CD4-positive, alpha-beta T cell (primary cell): ENCODE results near the gene ADCYAP1R1. TPM values are rescaled to one million over a fixed set of nuclear protein-coding genes. Genes with fewer than 3 reads are reported as not detected.
A peak's percentile ranks its signal among the peaks of the same experiment; 100 is the strongest.

Experiments
- ATAC-seq: fragments of 200-7000 bp; cut with Tn5 transposase; one replicate; pipeline ENCODE4 v1.10.0; 2022; ENCODE audit warnings: mild to moderate bottlenecking; ENCODE audit not compliant: poor library complexity
- CTCF ChIA-PET: fragments of 350-600 bp; sonication (Branson Sonifier 250); formaldehyde crosslinking; loops from one replicate; lab custom pipeline; 2021; ENCODE audit warnings: antibody characterized with exemption, inconsistent platforms; lab: Charles Lee
- POLR2A ChIA-PET: fragments of 350-600 bp; sonication (Branson Sonifier 250); formaldehyde crosslinking; loops from one replicate; lab custom pipeline; 2021; ENCODE audit warnings: antibody characterized with exemption, inconsistent platforms; lab: Charles Lee
- DNase-seq, 14 experiments: peaks; one replicate each; pipeline ENCODE4 v3.0.0-alpha.2; 2013 to 2020; ENCODE audit warnings: mixed read lengths in 2 of 14
- H3K27ac ChIP-seq, 2 donors: one replicate each; pipeline versions ENCODE4 v1.5.1 to v1.7.0; 2013; ENCODE audit warnings: low read length in 2 of 2, low read depth in 1 of 2, mild to moderate bottlenecking in 1 of 2
- H3K27me3 ChIP-seq, 2 experiments: 1 replicate in 1 of 2; 2 replicates in 1 of 2; pipeline versions ENCODE4 v1.6.1 to v1.7.0; 2013; ENCODE audit warnings: low read length in 2 of 2, control low read depth in 1 of 2, mild to moderate bottlenecking in 1 of 2, moderate library complexity in 1 of 2; ENCODE audit not compliant: insufficient read depth in 2 of 2, control insufficient read depth in 1 of 2
- H3K36me3 ChIP-seq: one replicate; pipeline ENCODE4 v1.6.1; 2013; ENCODE audit warnings: low read length, control low read depth; ENCODE audit not compliant: insufficient read depth
- H3K4me1 ChIP-seq: one replicate; pipeline ENCODE4 v1.6.1; 2013; ENCODE audit warnings: low read length, control low read depth; ENCODE audit not compliant: insufficient read depth
- H3K4me3 ChIP-seq: one replicate; pipeline ENCODE4 v1.5.1; 2013; ENCODE audit warnings: mild to moderate bottlenecking, low read length, moderate library complexity
- H3K9me3 ChIP-seq, 2 experiments: 1 replicate in 1 of 2; 2 replicates in 1 of 2; pipeline versions ENCODE4 v1.6.1 to v1.7.0; 2013; ENCODE audit warnings: low read length in 2 of 2, mild to moderate bottlenecking in 2 of 2, control low read depth in 1 of 2, moderate library complexity in 1 of 2; ENCODE audit not compliant: control insufficient read depth in 1 of 2, insufficient read depth in 1 of 2
- H3K27ac Mint-ChIP-seq: one replicate; pipeline ENCODE4 v1.8.0; 2020; ENCODE audit warnings: mixed read lengths
- H3K27me3 Mint-ChIP-seq: one replicate; pipeline ENCODE4 v1.8.0; 2021; ENCODE audit warnings: mixed read lengths
- H3K36me3 Mint-ChIP-seq: one replicate; pipeline ENCODE4 v1.8.0; 2021; ENCODE audit warnings: low read depth, mixed read lengths
- H3K4me1 Mint-ChIP-seq: one replicate; pipeline ENCODE4 v1.8.0; 2021; ENCODE audit warnings: low read depth, mixed read lengths
- H3K4me3 Mint-ChIP-seq: one replicate; pipeline ENCODE4 v1.8.0; 2020; ENCODE audit warnings: mild to moderate bottlenecking, mixed read lengths
- H3K9me3 Mint-ChIP-seq: one replicate; pipeline ENCODE4 v1.8.0; 2020; ENCODE audit warnings: mixed read lengths
- intact Hi-C, 2 experiments: fragments of 100-400 bp; cut with DNase I in 1 of 2; cut with micrococcal nuclease in 1 of 2; formaldehyde crosslinking; loops; one replicate each; pipeline versions ENCODE4 v1.15.1 to v1.9.0; 2023 to 2025; cut with DNase I, micrococcal nuclease
- total RNA-seq, 174 experiments: library from RNA in 2 of 174; stranded (reverse) in 2 of 174; gene quantifications; one replicate each; pipeline ENCODE4 v1.2.3 and lab custom pipeline; 2021 to 2026
- TF ChIP-seq, protein P1 (sequence below): fragments of 200-600 bp; IDR thresholded peaks from one replicate; pipeline ENCODE4 v1.8.0; 2022; ENCODE audit warnings: antibody characterized with exemption, mild to moderate bottlenecking

ADCYAP1R1 gene
- total RNA-seq, 2 experiments from 2014 or later, result not detected

DNA sequence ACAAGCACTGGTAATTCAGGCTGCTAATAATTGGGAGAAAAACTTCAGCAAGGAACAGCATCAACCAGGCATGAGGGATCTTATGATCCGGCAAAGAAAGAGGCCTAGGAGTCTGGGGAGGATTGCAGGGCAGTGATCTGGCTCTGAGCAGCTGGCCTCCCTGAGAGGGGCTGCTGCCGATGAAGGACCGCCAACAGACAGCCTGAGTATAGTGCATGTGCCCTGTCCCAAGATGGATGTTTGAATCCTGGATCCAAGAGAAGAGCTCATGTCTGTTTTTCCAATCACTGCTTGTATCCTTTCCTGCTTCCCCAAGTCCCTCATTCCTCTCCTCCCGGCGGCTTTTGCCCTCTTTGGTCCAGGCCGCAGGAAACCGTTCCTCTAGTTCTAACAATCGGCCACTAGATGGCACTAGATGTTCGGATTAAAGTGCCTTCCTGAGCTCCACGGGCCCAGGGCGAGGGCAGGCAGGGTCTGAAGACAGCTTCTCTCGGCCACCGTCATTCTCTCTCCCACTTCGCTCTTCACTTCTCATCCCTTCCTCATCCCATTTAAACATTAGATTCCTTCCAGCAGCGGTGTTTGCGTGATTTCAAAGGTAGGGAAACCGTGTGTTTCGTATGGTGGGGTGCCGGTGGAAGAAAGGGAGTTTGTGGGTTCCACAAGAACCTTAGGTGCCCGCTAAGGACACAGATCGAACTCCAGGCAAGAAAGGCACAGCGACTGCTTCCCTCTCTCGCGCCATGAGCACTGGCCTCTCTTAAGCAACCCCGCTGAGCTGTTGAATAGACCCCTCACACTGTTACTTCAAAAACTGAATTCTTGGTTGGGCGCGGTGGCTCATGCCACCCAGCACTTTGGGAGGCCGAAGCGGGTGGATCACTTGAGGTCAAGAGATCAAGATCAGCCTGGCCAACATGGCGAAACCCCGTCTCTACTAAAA lies 82.4 kb downstream of the ADCYAP1R1 start:
- no peaks in the 10 kb centered on the region for H3K9me3 Mint-ChIP-seq
- ChIA-PET CTCF (interaction anchor here (1.0 to 2.1 kb wide), 2 partner anchors 12 to 14 kb away, joined by 4 to 12 read pairs; no protein-coding TSS in a partner anchor), POLR2A (interaction anchor here (1.0 kb wide), 1 partner anchor 30 kb away, joined by 3 read pairs; no protein-coding TSS in a partner anchor)
- H3K36me3 Mint-ChIP-seq, result no peaks in the 10 kb centered on the region
- no peak overlapping the region for H3K4me3 Mint-ChIP-seq
- TF ChIP-seq, protein P1, sequence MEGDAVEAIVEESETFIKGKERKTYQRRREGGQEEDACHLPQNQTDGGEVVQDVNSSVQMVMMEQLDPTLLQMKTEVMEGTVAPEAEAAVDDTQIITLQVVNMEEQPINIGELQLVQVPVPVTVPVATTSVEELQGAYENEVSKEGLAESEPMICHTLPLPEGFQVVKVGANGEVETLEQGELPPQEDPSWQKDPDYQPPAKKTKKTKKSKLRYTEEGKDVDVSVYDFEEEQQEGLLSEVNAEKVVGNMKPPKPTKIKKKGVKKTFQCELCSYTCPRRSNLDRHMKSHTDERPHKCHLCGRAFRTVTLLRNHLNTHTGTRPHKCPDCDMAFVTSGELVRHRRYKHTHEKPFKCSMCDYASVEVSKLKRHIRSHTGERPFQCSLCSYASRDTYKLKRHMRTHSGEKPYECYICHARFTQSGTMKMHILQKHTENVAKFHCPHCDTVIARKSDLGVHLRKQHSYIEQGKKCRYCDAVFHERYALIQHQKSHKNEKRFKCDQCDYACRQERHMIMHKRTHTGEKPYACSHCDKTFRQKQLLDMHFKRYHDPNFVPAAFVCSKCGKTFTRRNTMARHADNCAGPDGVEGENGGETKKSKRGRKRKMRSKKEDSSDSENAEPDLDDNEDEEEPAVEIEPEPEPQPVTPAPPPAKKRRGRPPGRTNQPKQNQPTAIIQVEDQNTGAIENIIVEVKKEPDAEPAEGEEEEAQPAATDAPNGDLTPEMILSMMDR, result peak; percentile 67
- H3K27me3 Mint-ChIP-seq, result no peaks in the 10 kb centered on the region
- intact Hi-C loops, result no loop called here
- ATAC-seq, result peak; percentile 41
- Histone ChIP-seq H3K4me1 (no peaks in the 10 kb centered on the region), H3K27me3 (no peaks in the 10 kb centered on the region), H3K27ac (no peak overlapping the region), H3K9me3 (peaks cover 0 to 3% of the 10 kb centered on the region in 2 experiments), H3K36me3 (no peaks in the 10 kb centered on the region), H3K4me3 (no peak overlapping the region)
- peak in 11 of 14 experiments; percentile 10 to 63 (median 24) for DNase-seq
- no peak overlapping the region for H3K27ac Mint-ChIP-seq
- H3K4me1 Mint-ChIP-seq, result no peaks in the 10 kb centered on the region

DNA sequence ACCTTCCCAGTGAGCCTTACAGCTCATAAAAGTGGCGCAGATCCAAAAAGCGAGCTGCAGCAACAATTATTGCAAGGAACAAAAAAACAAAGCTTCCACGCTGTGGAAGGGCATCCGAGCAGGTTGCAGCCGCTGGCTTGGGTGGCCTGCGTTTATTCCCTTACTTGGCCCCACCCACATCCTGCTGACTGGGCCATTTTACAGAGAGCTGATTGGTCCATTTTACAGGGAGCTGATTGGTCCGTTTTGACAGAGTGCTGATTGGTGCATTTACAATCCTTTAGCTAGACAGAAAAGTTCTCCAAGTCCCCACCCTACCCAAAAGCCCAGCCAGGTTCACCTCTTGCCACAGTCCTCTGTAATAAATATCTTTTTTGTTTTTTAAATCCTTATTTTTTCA lies 85.1 kb downstream of the ADCYAP1R1 start:
- H3K27me3 Mint-ChIP-seq, result peaks cover 5% of the 10 kb centered on the region
- H3K27ac ChIP-seq, result no peak overlapping the region
- no peak overlapping the region for H3K4me3 Mint-ChIP-seq
- H3K9me3 ChIP-seq, result peaks cover 0 to 3% of the 10 kb centered on the region in 2 experiments
- DNase-seq (no peak), ATAC-seq (no peak)
- H3K27ac Mint-ChIP-seq, result no peak overlapping the region
- no peak overlapping the region for H3K4me3 ChIP-seq
- ChIA-PET POLR2A (no interaction called here), CTCF (no interaction called here)
- intact Hi-C loops, result no loop called here
- H3K36me3 ChIP-seq, result no peaks in the 10 kb centered on the region
- H3K36me3 Mint-ChIP-seq, result no peaks in the 10 kb centered on the region
- no peaks in the 10 kb centered on the region for H3K27me3 ChIP-seq
- no peaks in the 10 kb centered on the region for H3K4me1 ChIP-seq
- H3K4me1 Mint-ChIP-seq, result no peaks in the 10 kb centered on the region
- TF ChIP-seq, protein P1, result no peak
- H3K9me3 Mint-ChIP-seq, result no peaks in the 10 kb centered on the region

DNA sequence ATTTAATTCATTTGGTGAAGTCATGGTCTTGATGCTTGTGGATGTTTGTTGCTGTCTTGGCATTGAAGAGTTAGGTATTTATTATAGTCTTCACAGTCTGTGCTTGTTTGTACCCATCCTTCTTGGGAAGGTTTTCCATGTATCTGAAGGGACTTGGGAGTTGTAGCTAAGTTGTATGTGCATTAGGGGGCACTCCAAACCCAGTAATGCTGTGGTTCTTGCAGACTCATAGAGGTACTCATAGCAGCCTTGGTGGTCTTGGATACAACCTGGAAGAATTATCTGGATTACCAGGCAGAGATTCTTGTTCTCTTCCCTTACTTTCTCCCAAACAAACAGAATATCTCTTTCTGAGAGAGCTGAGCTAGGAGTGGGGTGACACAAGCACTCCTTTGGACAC lies 93.2 kb downstream of the ADCYAP1R1 start:
- ChIA-PET POLR2A (no interaction called here), CTCF (no interaction called here)
- no peaks in the 10 kb centered on the region for H3K36me3 ChIP-seq
- peaks cover 5 to 8% of the 10 kb centered on the region in 2 experiments for H3K27me3 ChIP-seq
- peaks cover 0 to 4% of the 10 kb centered on the region in 2 experiments for H3K9me3 ChIP-seq
- TF ChIP-seq, protein P1, result no peak
- H3K4me1 Mint-ChIP-seq, result no peaks in the 10 kb centered on the region
- no peaks in the 10 kb centered on the region for H3K36me3 Mint-ChIP-seq
- no peaks in the 10 kb centered on the region for H3K9me3 Mint-ChIP-seq
- no peak overlapping the region for H3K27ac Mint-ChIP-seq
- H3K4me1 ChIP-seq, result no peaks in the 10 kb centered on the region
- ATAC-seq, result no peak
- H3K4me3 Mint-ChIP-seq, result no peak overlapping the region
- no peak for DNase-seq
- H3K4me3 ChIP-seq, result no peak overlapping the region
- peaks cover 55% of the 10 kb centered on the region for H3K27me3 Mint-ChIP-seq
- intact Hi-C loops, result no loop called here
- H3K27ac ChIP-seq, result no peak overlapping the region
